HepG2 (cell line): ENCODE results near the gene TIMP3. TPM values are rescaled to one million over a fixed set of nuclear protein-coding genes. Genes with fewer than 3 reads are reported as not detected.

Experiments used
- GATAD2A ChIP-seq: IDR thresholded peaks from 2 replicates; pipeline ENCODE4 v1.6.1; 2016
- HMG20A ChIP-seq: IDR thresholded peaks from 2 replicates; pipeline ENCODE4 v1.6.1; 2016; ENCODE audit warnings: borderline replicate concordance
- MZF1 ChIP-seq: sonication (generic); formaldehyde crosslinking; IDR thresholded peaks from 2 replicates; pipeline ENCODE4 v1.8.1; 2023; ENCODE audit warnings: mild to moderate bottlenecking, missing genetic modification reagents, borderline replicate concordance
- NFE2L1 ChIP-seq: sonication (generic); formaldehyde crosslinking; IDR thresholded peaks from 2 replicates; pipeline ENCODE4 v1.4.0; 2020; ENCODE audit warnings: missing genetic modification reagents, mild to moderate bottlenecking, borderline replicate concordance
- PHF21A ChIP-seq: sonication (generic); formaldehyde crosslinking; IDR thresholded peaks from 2 replicates; pipeline ENCODE4 v1.5.0; 2020; ENCODE audit warnings: mild to moderate bottlenecking, missing genetic modification reagents
- POLR2AphosphoS2 ChIP-seq: IDR thresholded peaks from 2 replicates; pipeline ENCODE4 v1.6.1; 2011; ENCODE audit warnings: low read depth, low read length, improper control_type of control experiment
- PRMT3 ChIP-seq: sonication (generic); formaldehyde crosslinking; IDR thresholded peaks from 2 replicates; pipeline ENCODE4 v1.8.1; 2022; ENCODE audit warnings: low read depth, mild to moderate bottlenecking, moderate library complexity, missing genetic modification reagents, borderline replicate concordance
- RBAK ChIP-seq: sonication (generic); formaldehyde crosslinking; IDR thresholded peaks from 2 replicates; pipeline ENCODE4 v1.5.1; 2020; ENCODE audit warnings: mild to moderate bottlenecking, missing genetic modification reagents
- RFX1 ChIP-seq: fragments of 450-650 bp; IDR thresholded peaks from 2 replicates; pipeline ENCODE4 v1.6.1; 2017
- SAP130 ChIP-seq: IDR thresholded peaks from 2 replicates; pipeline ENCODE4 v1.6.1; 2016; ENCODE audit warnings: low read depth
- SETDB1 ChIP-seq: sonication (generic); formaldehyde crosslinking; IDR thresholded peaks from 2 replicates; pipeline ENCODE4 v1.5.1; 2020; ENCODE audit warnings: missing genetic modification reagents, mild to moderate bottlenecking, borderline replicate concordance
- SMAD1 ChIP-seq: sonication (generic); formaldehyde crosslinking; IDR thresholded peaks from 2 replicates; pipeline ENCODE4 v1.4.0; 2020; ENCODE audit warnings: missing genetic modification reagents, low read depth, mild to moderate bottlenecking, borderline replicate concordance
- SNRNP70 ChIP-seq: fragments of 200-400 bp; formaldehyde crosslinking; IDR thresholded peaks from 2 replicates; pipeline ENCODE4 v1.6.1; 2017; ENCODE audit warnings: mild to moderate bottlenecking, low read depth, low read length, moderate library complexity
- YEATS4 ChIP-seq: sonication (generic); formaldehyde crosslinking; IDR thresholded peaks from 2 replicates; pipeline ENCODE4 v1.4.0; 2020; ENCODE audit warnings: missing genetic modification reagents, borderline replicate concordance
- ZBTB3 ChIP-seq: sonication (generic); formaldehyde crosslinking; IDR thresholded peaks from 2 replicates; pipeline ENCODE4 v1.4.0; 2020; ENCODE audit warnings: low read depth, mild to moderate bottlenecking, moderate library complexity, missing genetic modification reagents, borderline replicate concordance
- ZKSCAN1 ChIP-seq: fragments of 150-350 bp; IDR thresholded peaks from 2 replicates; pipeline ENCODE4 v1.6.1; 2014; ENCODE audit warnings: low read length
- ZNF557 ChIP-seq: sonication (generic); formaldehyde crosslinking; IDR thresholded peaks from 2 replicates; pipeline ENCODE4 v1.4.0; 2020; ENCODE audit warnings: missing genetic modification reagents
- polyA plus RNA-seq, 8 experiments: library from polyadenylated mRNA; depleted of rRNA in 3 of 8; stranded (reverse) in 7 of 8; unstranded in 1 of 8; fragments of >200 nt; fragmentation: Illumina TruSeq in 4 of 8; extraction: Trizol in 4 of 8; gene quantifications; 2 replicates each; pipeline versions ENCODE4 v1.2.1 to v1.2.3, GENCODE V29; 2011 to 2016; ENCODE audit warnings: low read depth in 4 of 8, missing spikeins in 1 of 8, mixed read lengths in 1 of 8; ENCODE audit not compliant: insufficient read depth in 1 of 8
- total RNA-seq, 5 experiments: library from RNA; depleted of rRNA; stranded (reverse); fragments of >200 nt; fragmentation: Illumina TruSeq; extraction: Trizol; gene quantifications; 2 replicates each; pipeline ENCODE4 v1.2.3, GENCODE V29; 2016; ENCODE audit warnings: low read depth in 1 of 5
- TF ChIP-seq, protein P1 (sequence below): sonication (generic); formaldehyde crosslinking; IDR thresholded peaks from 2 replicates; pipeline ENCODE4 v1.4.0; 2020; ENCODE audit warnings: mild to moderate bottlenecking, missing genetic modification reagents
- TF ChIP-seq, protein P2 (sequence below): sonication (generic); formaldehyde crosslinking; IDR thresholded peaks from 2 replicates; pipeline ENCODE4 v1.5.1; 2020; ENCODE audit warnings: missing genetic modification reagents, mild to moderate bottlenecking, borderline replicate concordance
- TF ChIP-seq, protein P3 (sequence below): IDR thresholded peaks from 2 replicates; pipeline ENCODE4 v1.6.1; 2016; ENCODE audit warnings: low read depth
- TF ChIP-seq, protein P4 (sequence below): sonication (generic); formaldehyde crosslinking; IDR thresholded peaks from 2 replicates; pipeline ENCODE4 v1.8.1; 2023; ENCODE audit warnings: mild to moderate bottlenecking, moderate library complexity, missing genetic modification reagents
- TF ChIP-seq, protein P5 (sequence below): sonication (generic); formaldehyde crosslinking; IDR thresholded peaks from 2 replicates; pipeline ENCODE4 v1.5.0; 2020; ENCODE audit warnings: mild to moderate bottlenecking, missing genetic modification reagents

TIMP3 gene
- total and polyA plus RNA-seq, 2 of the 13 experiments (the other 11 are each of a cell fraction or from before 2014, with no cell fraction given): 57.3 to 86.6 TPM

DNA sequence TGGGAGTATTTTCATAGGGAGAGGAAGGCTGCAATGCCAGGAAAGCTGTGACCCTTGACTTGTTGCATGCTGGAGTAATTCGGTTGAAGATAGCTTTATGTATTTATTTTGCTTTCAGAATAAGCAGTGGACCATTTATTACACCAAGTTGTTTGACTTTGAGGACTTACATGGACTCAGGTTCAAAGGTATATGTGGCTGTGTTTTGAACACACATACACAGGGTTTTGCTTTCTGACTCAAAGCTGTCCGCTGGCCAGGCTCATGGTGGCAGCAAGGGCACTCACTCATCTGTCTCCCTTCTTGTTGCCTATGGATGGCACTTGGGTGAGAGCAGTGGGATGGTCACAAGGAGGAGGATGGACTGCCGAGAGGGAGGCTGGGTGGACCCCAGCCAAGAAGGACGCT lies 6.5 kb downstream of the TIMP3 start (continued):
- no peak for TF ChIP-seq MZF1
- TF ChIP-seq, protein P1, sequence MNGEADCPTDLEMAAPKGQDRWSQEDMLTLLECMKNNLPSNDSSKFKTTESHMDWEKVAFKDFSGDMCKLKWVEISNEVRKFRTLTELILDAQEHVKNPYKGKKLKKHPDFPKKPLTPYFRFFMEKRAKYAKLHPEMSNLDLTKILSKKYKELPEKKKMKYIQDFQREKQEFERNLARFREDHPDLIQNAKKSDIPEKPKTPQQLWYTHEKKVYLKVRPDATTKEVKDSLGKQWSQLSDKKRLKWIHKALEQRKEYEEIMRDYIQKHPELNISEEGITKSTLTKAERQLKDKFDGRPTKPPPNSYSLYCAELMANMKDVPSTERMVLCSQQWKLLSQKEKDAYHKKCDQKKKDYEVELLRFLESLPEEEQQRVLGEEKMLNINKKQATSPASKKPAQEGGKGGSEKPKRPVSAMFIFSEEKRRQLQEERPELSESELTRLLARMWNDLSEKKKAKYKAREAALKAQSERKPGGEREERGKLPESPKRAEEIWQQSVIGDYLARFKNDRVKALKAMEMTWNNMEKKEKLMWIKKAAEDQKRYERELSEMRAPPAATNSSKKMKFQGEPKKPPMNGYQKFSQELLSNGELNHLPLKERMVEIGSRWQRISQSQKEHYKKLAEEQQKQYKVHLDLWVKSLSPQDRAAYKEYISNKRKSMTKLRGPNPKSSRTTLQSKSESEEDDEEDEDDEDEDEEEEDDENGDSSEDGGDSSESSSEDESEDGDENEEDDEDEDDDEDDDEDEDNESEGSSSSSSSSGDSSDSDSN (CRISPR knock-in tag): no peak
- no peak for TF ChIP-seq SMAD1 (CRISPR knock-in tag)
- TF ChIP-seq SNRNP70: no peak
- TF ChIP-seq SETDB1 (CRISPR knock-in tag): no peak
- TF ChIP-seq RBAK (CRISPR knock-in tag): no peak
- TF ChIP-seq ZNF557: no peak
- TF ChIP-seq ZBTB3 (CRISPR knock-in tag): no peak
- TF ChIP-seq, protein P2, sequence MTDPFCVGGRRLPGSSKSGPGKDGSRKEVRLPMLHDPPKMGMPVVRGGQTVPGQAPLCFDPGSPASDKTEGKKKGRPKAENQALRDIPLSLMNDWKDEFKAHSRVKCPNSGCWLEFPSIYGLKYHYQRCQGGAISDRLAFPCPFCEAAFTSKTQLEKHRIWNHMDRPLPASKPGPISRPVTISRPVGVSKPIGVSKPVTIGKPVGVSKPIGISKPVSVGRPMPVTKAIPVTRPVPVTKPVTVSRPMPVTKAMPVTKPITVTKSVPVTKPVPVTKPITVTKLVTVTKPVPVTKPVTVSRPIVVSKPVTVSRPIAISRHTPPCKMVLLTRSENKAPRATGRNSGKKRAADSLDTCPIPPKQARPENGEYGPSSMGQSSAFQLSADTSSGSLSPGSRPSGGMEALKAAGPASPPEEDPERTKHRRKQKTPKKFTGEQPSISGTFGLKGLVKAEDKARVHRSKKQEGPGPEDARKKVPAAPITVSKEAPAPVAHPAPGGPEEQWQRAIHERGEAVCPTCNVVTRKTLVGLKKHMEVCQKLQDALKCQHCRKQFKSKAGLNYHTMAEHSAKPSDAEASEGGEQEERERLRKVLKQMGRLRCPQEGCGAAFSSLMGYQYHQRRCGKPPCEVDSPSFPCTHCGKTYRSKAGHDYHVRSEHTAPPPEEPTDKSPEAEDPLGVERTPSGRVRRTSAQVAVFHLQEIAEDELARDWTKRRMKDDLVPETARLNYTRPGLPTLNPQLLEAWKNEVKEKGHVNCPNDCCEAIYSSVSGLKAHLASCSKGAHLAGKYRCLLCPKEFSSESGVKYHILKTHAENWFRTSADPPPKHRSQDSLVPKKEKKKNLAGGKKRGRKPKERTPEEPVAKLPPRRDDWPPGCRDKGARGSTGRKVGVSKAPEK: no peak
- no peak for TF ChIP-seq POLR2AphosphoS2
- TF ChIP-seq PRMT3 (CRISPR knock-in tag): no peak
- peak; percentile 44; the same call in 1 of the 2 replicates for TF ChIP-seq SAP130
- TF ChIP-seq, protein P3, sequence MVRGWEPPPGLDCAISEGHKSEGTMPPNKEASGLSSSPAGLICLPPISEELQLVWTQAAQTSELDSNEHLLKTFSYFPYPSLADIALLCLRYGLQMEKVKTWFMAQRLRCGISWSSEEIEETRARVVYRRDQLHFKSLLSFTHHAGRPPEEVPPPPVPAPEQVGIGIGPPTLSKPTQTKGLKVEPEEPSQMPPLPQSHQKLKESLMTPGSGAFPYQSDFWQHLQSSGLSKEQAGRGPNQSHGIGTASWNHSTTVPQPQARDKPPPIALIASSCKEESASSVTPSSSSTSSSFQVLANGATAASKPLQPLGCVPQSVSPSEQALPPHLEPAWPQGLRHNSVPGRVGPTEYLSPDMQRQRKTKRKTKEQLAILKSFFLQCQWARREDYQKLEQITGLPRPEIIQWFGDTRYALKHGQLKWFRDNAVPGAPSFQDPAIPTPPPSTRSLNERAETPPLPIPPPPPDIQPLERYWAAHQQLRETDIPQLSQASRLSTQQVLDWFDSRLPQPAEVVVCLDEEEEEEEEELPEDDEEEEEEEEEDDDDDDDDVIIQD: no peak; the same call in 1 of the 2 replicates
- TF ChIP-seq, protein P4, sequence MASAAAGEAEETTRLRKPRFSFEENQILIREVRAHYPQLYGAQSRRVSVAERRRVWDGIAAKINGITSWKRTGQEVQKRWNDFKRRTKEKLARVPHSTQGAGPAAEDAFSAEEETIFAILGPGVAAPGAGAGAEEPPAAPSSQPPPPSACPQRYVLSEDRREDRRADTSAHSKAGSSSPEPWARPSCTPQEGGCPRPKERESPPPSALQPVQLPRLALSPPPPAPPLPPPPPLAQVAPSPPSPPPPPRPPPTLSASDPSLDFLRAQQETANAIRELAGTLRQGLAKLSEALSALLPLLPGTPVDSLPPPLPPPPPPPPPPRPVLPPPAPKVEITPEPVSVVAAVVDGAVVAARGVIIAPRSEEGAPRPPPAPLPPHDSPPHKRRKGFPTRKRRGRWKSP (CRISPR knock-in tag): 0 out of 2 replicates have a peak, but pooled peaks have one; percentile 34
- peak; percentile 81 for TF ChIP-seq GATAD2A (CRISPR knock-in tag)
- no peak for TF ChIP-seq NFE2L1 (CRISPR knock-in tag)
- TF ChIP-seq RFX1: no peak
- peak; percentile 72 for TF ChIP-seq PHF21A (CRISPR knock-in tag)
- TF ChIP-seq YEATS4 (CRISPR knock-in tag): no peak
- peak; percentile 37; the same call in 1 of the 2 replicates for TF ChIP-seq HMG20A (CRISPR knock-in tag)
- TF ChIP-seq, protein P5, sequence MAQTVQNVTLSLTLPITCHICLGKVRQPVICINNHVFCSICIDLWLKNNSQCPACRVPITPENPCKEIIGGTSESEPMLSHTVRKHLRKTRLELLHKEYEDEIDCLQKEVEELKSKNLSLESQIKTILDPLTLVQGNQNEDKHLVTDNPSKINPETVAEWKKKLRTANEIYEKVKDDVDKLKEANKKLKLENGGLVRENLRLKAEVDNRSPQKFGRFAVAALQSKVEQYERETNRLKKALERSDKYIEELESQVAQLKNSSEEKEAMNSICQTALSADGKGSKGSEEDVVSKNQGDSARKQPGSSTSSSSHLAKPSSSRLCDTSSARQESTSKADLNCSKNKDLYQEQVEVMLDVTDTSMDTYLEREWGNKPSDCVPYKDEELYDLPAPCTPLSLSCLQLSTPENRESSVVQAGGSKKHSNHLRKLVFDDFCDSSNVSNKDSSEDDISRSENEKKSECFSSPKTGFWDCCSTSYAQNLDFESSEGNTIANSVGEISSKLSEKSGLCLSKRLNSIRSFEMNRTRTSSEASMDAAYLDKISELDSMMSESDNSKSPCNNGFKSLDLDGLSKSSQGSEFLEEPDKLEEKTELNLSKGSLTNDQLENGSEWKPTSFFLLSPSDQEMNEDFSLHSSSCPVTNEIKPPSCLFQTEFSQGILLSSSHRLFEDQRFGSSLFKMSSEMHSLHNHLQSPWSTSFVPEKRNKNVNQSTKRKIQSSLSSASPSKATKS: no peak
- no peak for TF ChIP-seq ZKSCAN1
